Fibroblast of pulmonary artery (primary cell): ENCODE measurements around the gene MOB4.
"Not testable (repeated sequence)": the region's sequence is repeated elsewhere in the genome, so short reads cannot be mapped to it uniquely, and the experiment has no call there.

ENCODE experiments used
- DNase-seq: peaks from one replicate; pipeline ENCODE4 v3.0.0-alpha.2; 2010; ENCODE audit warnings: low read depth
- H3K4me3 ChIP-seq: replicated peaks from 2 replicates; pipeline ENCODE4 v1.5.1; 2011; ENCODE audit warnings: low read depth, mild to moderate bottlenecking, control low read depth, low read length, moderate library complexity
- TF ChIP-seq, protein P1 (sequence below): IDR thresholded peaks from 2 replicates; pipeline ENCODE4 v1.5.1; 2011; ENCODE audit warnings: mild to moderate bottlenecking, control low read depth, low read length, inconsistent platforms; ENCODE audit errors: missing control alignments

MOB4 gene

DNA sequence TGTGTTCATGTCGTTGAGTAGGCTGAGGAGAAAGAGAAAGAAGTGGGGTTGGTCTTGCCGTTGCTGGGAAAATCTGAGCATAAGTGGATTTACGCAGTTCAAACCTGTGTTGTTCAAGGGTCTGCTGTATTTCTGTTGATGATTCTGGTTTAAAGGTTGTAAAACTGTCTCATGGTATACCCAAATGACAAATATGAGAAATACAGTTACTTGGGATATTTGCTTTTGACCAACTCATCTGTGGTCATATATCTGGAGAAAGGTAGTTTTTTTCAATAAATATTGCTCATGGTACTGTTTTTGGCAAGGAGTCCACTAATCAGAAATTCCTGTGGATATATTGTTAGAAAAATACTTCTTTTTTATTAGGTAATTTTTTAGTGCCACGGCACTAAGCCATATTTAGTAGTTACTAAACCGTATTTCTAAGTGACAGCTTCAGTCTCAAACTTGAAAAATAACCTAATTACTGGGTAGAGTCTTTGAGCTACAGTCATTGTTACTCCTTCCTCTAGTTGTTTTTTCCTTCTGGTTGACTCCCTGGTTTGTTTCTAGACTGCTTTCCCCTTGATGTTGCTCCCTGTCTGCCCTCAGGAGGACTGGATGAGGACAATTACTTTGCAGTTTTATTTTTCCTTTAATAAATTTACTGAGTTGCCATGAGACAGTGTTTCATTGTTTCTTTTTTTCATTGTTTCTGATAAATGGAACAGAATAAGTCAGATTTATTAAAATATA, 31.5 kb downstream of the MOB4 start:
- TF ChIP-seq, protein P1, sequence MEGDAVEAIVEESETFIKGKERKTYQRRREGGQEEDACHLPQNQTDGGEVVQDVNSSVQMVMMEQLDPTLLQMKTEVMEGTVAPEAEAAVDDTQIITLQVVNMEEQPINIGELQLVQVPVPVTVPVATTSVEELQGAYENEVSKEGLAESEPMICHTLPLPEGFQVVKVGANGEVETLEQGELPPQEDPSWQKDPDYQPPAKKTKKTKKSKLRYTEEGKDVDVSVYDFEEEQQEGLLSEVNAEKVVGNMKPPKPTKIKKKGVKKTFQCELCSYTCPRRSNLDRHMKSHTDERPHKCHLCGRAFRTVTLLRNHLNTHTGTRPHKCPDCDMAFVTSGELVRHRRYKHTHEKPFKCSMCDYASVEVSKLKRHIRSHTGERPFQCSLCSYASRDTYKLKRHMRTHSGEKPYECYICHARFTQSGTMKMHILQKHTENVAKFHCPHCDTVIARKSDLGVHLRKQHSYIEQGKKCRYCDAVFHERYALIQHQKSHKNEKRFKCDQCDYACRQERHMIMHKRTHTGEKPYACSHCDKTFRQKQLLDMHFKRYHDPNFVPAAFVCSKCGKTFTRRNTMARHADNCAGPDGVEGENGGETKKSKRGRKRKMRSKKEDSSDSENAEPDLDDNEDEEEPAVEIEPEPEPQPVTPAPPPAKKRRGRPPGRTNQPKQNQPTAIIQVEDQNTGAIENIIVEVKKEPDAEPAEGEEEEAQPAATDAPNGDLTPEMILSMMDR = no peak
- DNase-seq = no peak
- no peak overlapping the region for H3K4me3 ChIP-seq

DNA sequence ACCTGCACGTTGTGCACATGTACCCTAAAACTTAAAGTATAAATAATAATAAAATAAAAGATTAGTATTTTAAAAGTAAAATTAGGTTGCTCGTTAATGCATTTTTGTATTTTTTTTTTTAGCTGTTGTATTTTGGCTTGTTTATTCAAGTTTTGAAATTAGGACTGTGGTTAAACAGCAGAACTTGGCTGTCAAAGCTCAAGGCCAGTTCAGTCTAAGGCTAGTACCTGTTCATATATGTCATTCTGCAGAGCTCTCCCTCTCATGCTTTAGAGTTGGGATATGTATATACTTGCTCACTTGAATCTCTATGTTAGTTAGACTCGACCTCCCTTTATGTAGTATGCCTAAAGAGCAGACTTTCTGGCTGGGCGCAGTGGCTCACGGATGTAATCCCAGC, 32.7 kb downstream of the MOB4 start:
- no peak overlapping the region for H3K4me3 ChIP-seq
- TF ChIP-seq, protein P1 = no peak
- DNase-seq = no peak

GRCh38 chr2:197551260-197551659, 35.4 kb downstream of the MOB4 start:
- not testable (repeated sequence) for H3K4me3 ChIP-seq, DNase-seq

DNA sequence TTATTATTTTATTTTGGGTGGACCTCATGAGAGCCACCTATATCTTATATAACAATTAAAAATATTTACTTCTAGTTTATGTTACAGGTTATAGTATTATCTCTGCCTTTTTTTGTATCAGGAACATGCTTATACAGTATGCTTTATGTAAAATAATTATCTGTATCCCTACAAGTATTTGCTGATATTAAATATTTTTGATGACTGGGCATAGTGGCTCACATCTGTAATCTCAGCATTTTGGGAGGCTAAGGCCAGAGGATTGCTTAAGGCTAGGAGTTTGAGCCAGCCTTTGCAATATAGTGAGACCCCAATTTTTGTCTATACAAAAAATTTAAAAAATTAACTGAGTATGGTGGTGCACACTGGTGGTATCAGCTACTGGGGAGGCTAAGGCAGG, 39.6 kb downstream of the MOB4 start:
- no peak for DNase-seq
- H3K4me3 ChIP-seq = no peak overlapping the region
- TF ChIP-seq, protein P1 = no peak

GRCh38 chr2:197556456-197556855, 40.6 kb downstream of the MOB4 start:
- TF ChIP-seq, protein P1 = no peak
- H3K4me3 ChIP-seq = no peak overlapping the region
- peak; percentile 73 for DNase-seq

DNA sequence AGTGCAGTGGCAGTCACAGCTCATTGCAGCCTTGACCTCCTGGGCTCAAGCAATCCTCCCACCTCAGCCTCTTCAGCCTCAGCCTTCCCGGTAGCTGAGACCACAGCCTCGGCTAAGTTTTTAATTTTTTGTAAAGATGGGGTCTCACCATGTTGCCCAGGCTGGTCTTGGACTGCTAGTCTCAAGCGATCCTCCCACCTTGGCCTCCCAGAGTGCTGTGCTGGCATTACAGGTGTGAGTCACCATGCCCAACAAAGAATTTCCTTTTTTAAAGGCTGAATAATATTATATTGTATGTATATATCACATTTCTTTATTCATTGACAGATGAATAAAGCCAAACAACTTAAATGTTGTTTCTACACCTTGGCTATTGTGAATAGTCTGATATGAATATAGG, 42.5 kb downstream of the MOB4 start:
- TF ChIP-seq, protein P1 = no peak
- H3K4me3 ChIP-seq = no peak overlapping the region
- DNase-seq = no peak

- TF ChIP-seq, protein P1 = no peak
- H3K4me3 ChIP-seq = no peak overlapping the region
- no peak for DNase-seq
These were observed 43.8 kb downstream of the MOB4 start for GRCh38 chr2:197559681-197560080.
